ENCODE measurements around the gene DHX58. TPM values are rescaled to one million over a fixed set of nuclear protein-coding genes. Genes with fewer than 3 reads are reported as not detected.
"Not testable (repeated sequence)": the region's sequence is repeated elsewhere in the genome, so short reads cannot be mapped to it uniquely, and the experiment has no call there.

The DHX58 gene
- total and polyA plus RNA-seq, 9 donors = 8.6 to 24.6 (median 19.3) TPM

- Histone ChIP-seq H3K36me3 (no peaks in the 10 kb centered on the region), H3K27me3 (no peaks in the 10 kb centered on the region), H3K4me3 (peak overlapping the region; percentile 94), H3K4me1 (ENCODE audit: insufficient read depth) (peaks cover 5% of the 10 kb centered on the region), H3K27ac (no peak overlapping the region), H3K9me3 (no peaks in the 10 kb centered on the region)
- WGBS, 3 donors = 5 to 6% (median 5%) methylated on average over 15 of the region's 15 CpGs
- intact Hi-C loops (cut with DNase I) = no loop called here
- DNase-seq = no peak
- TF ChIP-seq, protein P1, sequence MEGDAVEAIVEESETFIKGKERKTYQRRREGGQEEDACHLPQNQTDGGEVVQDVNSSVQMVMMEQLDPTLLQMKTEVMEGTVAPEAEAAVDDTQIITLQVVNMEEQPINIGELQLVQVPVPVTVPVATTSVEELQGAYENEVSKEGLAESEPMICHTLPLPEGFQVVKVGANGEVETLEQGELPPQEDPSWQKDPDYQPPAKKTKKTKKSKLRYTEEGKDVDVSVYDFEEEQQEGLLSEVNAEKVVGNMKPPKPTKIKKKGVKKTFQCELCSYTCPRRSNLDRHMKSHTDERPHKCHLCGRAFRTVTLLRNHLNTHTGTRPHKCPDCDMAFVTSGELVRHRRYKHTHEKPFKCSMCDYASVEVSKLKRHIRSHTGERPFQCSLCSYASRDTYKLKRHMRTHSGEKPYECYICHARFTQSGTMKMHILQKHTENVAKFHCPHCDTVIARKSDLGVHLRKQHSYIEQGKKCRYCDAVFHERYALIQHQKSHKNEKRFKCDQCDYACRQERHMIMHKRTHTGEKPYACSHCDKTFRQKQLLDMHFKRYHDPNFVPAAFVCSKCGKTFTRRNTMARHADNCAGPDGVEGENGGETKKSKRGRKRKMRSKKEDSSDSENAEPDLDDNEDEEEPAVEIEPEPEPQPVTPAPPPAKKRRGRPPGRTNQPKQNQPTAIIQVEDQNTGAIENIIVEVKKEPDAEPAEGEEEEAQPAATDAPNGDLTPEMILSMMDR (IDR thresholded peaks at IDR 0.05) = no peak
Measured at GRCh38 chr17:42153919-42154742, 41.6 kb upstream of the DHX58 start.

GRCh38 chr17:42146911-42147607 lies 34.5 kb upstream of the DHX58 start:
- no peak overlapping the region for H3K4me3 ChIP-seq
- H3K36me3 ChIP-seq = no peaks in the 10 kb centered on the region
- WGBS, 3 donors = 80 to 85% (median 81%) methylated on average over 13 of the region's 13 CpGs
- H3K27me3 ChIP-seq = no peaks in the 10 kb centered on the region
- DNase-seq = no peak
- no peak overlapping the region for H3K27ac ChIP-seq
- intact Hi-C loops (cut with DNase I) = no loop called here
- TF ChIP-seq, protein P1 (IDR thresholded peaks at IDR 0.05) = no peak
- H3K4me1 ChIP-seq (ENCODE audit: insufficient read depth) = peaks cover 1% of the 10 kb centered on the region
- no peaks in the 10 kb centered on the region for H3K9me3 ChIP-seq

- H3K4me1 ChIP-seq (ENCODE audit: insufficient read depth); H3K9me3 ChIP-seq; H3K27ac ChIP-seq; H3K27me3 ChIP-seq; H3K36me3 ChIP-seq; intact Hi-C loops (cut with DNase I); DNase-seq; H3K4me3 ChIP-seq: not testable (repeated sequence)
- WGBS, 3 donors = 70 to 76% (median 76%) methylated on average over 4 of the region's 4 CpGs
Measured at GRCh38 chr17:42143138-42143537, 30.6 kb upstream of the DHX58 start.

- DNase-seq = no peak
- Histone ChIP-seq H3K27me3 (no peaks in the 10 kb centered on the region), H3K4me3 (no peak overlapping the region), H3K9me3 (no peaks in the 10 kb centered on the region), H3K4me1 (ENCODE audit: insufficient read depth) (peaks cover 3% of the 10 kb centered on the region), H3K27ac (no peak overlapping the region), H3K36me3 (no peaks in the 10 kb centered on the region)
- 78 to 90% (median 82%) methylated on average over 7 of the region's 7 CpGs for WGBS, 3 donors
- intact Hi-C loops (cut with DNase I) = no loop called here
- TF ChIP-seq, protein P1 (IDR thresholded peaks at IDR 0.05) = no peak
- no peak for TF ChIP-seq EP300 (IDR thresholded peaks at IDR 0.05)
- no peak for TF ChIP-seq POLR2A (IDR thresholded peaks at IDR 0.05)
Measured at GRCh38 chr17:42142371-42142896, 29.9 kb upstream of the DHX58 start.

- Histone ChIP-seq H3K27ac (no peak overlapping the region), H3K36me3 (no peaks in the 10 kb centered on the region), H3K27me3 (no peaks in the 10 kb centered on the region), H3K4me1 (ENCODE audit: insufficient read depth) (peaks cover 6% of the 10 kb centered on the region), H3K4me3 (no peak overlapping the region), H3K9me3 (no peaks in the 10 kb centered on the region)
- 73 to 90% (median 87%) methylated on average over 8 of the region's 8 CpGs for WGBS, 3 donors
- intact Hi-C loops (cut with DNase I) = no loop called here
- DNase-seq = no peak
- TF ChIP-seq, protein P1 (IDR thresholded peaks at IDR 0.05) = no peak
- TF ChIP-seq EP300 (IDR thresholded peaks at IDR 0.05) (no peak), POLR2A (IDR thresholded peaks at IDR 0.05) (no peak)
Measured at GRCh38 chr17:42141382-42141781, 28.9 kb upstream of the DHX58 start.

GRCh38 chr17:42140690-42141089 lies 28.2 kb upstream of the DHX58 start:
- DNase-seq; H3K9me3 ChIP-seq; H3K27me3 ChIP-seq; H3K36me3 ChIP-seq; H3K4me3 ChIP-seq; intact Hi-C loops (cut with DNase I); H3K27ac ChIP-seq: not testable (repeated sequence)
- 97 to 99% (median 97%) methylated on average over 7 of the region's 7 CpGs for WGBS, 3 donors
- H3K4me1 ChIP-seq (ENCODE audit: insufficient read depth) = peaks cover 11% of the 10 kb centered on the region
